Stimulated activated CD4-positive, alpha-beta T cell treated with anti-CD3 and anti-CD28 coated beads, Interleukin-15, amount 100 ng/mL, for 1 hour (primary cell): ENCODE results near the gene FBP1.
A peak's percentile ranks its signal among the peaks of the same experiment; 100 is the strongest.
"Not testable (repeated sequence)": the region's sequence is repeated elsewhere in the genome, so short reads cannot be mapped to it uniquely, and the experiment has no call there.

Source experiments
- DNase-seq, 2 donors: peaks; one replicate each; pipeline ENCODE4 v3.0.0-alpha.2; 2020; ENCODE audit warnings: low read depth in 1 of 2, low spot score in 1 of 2

Gene FBP1

GRCh38 chr9:94619026-94619425, 20.3 kb downstream of the FBP1 start:
- no peak for DNase-seq

GRCh38 chr9:94613003-94613402, 26.3 kb downstream of the FBP1 start:
- no peak for DNase-seq

GRCh38 chr9:94612071-94612470, 27.2 kb downstream of the FBP1 start:
- no peak for DNase-seq

- DNase-seq, result no peak
Observed at GRCh38 chr9:94611638-94612068, 27.7 kb downstream of the FBP1 start.

- no peak for DNase-seq
Observed at GRCh38 chr9:94610181-94610606, 29.1 kb downstream of the FBP1 start.

GRCh38 chr9:94607423-94607691, 32.0 kb downstream of the FBP1 start:
- no peak for DNase-seq

GRCh38 chr9:94606646-94607422, 32.5 kb downstream of the FBP1 start:
- DNase-seq, result no peak

- peak; percentile 26 to 38 for DNase-seq
Observed at GRCh38 chr9:94603259-94604160, 35.8 kb downstream of the FBP1 start.

GRCh38 chr9:94602666-94603065, 36.7 kb downstream of the FBP1 start:
- no peak for DNase-seq

GRCh38 chr9:94600715-94601114, 38.6 kb downstream of the FBP1 start:
- no peak for DNase-seq

GRCh38 chr9:94600258-94600657, 39.1 kb downstream of the FBP1 start:
- DNase-seq, result no peak

- no peak for DNase-seq
Observed at GRCh38 chr9:94599102-94599501, 40.2 kb downstream of the FBP1 start.

GRCh38 chr9:94593459-94594345, 45.6 kb downstream of the FBP1 start, which contains the start of gene FBP2:
FBP2 (minus strand) TSS chr9:94593824; CDS start chr9:94593726, 98 bp downstream.
- DNase-seq, result no peak

- DNase-seq, result not testable (repeated sequence)
Observed at GRCh38 chr9:94592683-94593082, 46.6 kb downstream of the FBP1 start.

- DNase-seq, result no peak
Observed at GRCh38 chr9:94591876-94592275, 47.4 kb downstream of the FBP1 start.

- not testable (repeated sequence) for DNase-seq
Observed at GRCh38 chr9:94591046-94591545, 48.2 kb downstream of the FBP1 start.

- no peak for DNase-seq
Observed at GRCh38 chr9:94588681-94589080, 50.6 kb downstream of the FBP1 start.

GRCh38 chr9:94586814-94587213, 52.5 kb downstream of the FBP1 start:
- DNase-seq, result no peak

GRCh38 chr9:94586316-94586715, 53.0 kb downstream of the FBP1 start:
- DNase-seq, result no peak

- DNase-seq, result no peak
Observed at GRCh38 chr9:94584555-94584954, 54.8 kb downstream of the FBP1 start.

- no peak for DNase-seq
Observed at GRCh38 chr9:94581728-94582127, 57.6 kb downstream of the FBP1 start.
